ENCODE data around the gene TRAF3IP1.

Gene TRAF3IP1

DNA sequence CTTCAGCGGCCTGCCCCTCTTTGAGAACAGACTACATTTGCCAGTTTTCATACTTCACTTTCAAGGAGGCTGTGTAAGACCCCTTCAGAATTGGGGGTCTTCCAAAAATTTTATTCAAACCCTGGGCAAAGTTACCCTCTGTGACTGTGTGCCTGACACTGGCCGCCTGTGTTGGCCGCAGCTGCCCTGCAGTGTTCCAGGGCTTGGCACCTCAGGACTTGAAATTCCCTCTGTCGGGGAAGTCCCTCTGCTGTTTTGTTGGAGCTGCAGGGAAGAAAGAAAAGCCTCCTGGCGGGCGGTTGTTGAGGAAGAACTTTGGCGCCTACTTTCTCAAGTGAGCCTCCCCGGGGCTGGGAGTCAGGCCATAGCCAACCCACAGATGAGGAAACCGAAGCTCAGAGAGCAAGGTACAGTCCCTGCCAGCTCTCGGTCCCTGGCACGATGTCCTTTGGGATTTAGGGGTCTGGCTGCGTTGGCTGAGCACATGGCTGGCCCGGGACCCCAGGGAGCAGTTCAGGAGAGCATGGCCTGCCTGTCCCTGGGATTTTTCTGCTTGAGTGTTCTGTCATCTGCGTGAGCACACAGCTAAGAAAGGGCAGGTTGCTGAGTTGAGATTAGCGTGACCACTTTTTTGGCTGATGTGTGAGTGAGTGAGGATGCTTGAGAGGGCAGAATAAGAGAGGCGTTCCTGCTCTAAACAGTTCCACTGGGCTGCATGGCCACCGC lies 88.5 kb downstream of the TRAF3IP1 start:
- DNase-seq (ENCODE audit: low read depth in 2 of 2) = no peak

DNA sequence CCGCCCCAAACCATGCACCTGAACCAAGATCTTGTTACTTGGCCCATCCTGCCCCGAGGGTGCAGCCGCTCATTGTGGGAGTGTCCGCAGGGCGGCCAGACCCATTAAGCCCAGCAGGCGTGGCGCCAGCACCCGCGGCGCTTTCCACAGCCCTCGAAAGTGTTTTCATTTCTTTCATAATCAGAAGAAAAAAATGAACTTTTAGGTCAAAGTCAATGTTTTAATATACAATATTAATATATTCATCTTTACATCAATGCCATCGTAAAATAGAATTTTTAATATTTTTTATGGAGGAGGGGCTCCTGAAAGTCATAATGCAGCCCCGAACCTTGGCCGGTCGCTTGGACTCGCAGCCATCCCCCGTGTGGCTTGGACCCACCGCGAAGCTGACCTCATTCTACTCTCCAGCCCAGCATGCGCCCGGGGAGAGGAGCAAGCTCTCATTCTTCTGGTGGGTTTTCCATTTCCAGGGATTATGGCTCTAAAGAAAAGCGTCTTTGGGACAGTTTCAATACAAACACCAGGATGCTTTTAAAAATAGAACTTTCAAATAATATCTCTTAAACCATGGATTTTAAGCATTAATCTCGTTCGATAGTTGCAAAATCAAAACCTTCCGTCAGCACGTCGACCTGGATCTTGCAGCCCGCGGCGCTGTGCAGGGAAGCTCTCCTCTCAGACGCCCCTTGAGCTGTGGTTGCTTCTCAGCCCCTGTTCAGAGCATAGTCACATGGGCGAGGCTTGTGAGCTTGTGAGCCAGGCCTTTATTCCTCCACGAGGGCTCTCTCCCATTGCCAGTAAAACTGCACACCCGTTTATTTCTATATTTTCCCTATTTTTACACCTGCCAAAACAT lies 89.3 kb downstream of the TRAF3IP1 start:
- no peak for DNase-seq (ENCODE audit: low read depth in 2 of 2)

DNA sequence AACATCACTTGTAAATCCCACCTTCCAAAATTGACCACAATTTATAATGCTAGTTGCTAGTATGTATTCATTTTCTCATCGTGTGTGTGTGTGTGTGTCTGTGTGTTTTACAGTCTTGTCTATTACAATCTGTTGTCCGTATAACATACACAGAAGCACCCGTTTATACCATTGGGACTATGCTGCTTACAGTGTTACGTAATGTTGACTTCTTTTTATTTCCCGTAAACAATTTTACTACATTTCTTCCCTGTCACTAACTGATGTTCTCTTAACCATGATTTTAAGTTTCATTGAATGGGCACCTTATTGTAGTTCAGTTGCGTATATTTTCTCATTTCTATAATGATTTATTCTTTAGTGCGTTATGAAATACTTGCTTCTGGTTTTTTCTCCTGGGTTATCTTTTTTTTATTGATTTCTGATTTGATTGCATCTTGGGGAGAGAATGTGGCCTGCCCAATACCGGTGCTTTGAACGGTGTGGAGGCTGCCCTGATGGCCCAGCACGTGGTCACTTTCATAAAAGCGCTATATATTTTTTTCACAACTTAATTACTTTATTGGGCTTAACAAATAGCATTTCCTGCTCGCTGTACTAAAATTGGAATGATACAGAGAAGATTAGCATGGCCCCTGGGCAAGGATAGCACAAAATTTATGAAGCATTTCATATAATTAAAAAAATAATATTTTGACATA lies 91.9 kb downstream of the TRAF3IP1 start:
- no peak for DNase-seq (ENCODE audit: low read depth in 2 of 2)

DNA sequence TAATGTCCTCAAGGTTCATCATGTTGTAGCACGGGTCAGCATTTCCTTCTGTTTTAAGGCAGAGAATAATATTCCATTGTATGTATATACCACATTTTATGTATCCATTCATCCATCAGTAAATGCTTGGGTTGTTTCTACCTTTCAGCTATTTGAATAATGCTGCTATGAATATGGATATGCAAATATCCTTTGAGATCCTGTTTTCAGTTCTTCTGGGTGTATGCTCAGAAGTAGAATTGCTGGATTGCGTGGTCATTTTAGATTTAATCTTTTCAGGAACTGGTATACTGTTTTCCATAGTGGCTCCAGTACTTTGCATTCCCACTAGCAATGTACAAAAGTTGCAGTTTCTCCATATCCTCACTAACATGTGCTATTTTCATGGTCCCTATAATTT lies 93.0 kb downstream of the TRAF3IP1 start:
- no peak for DNase-seq (ENCODE audit: low read depth in 2 of 2)

DNA sequence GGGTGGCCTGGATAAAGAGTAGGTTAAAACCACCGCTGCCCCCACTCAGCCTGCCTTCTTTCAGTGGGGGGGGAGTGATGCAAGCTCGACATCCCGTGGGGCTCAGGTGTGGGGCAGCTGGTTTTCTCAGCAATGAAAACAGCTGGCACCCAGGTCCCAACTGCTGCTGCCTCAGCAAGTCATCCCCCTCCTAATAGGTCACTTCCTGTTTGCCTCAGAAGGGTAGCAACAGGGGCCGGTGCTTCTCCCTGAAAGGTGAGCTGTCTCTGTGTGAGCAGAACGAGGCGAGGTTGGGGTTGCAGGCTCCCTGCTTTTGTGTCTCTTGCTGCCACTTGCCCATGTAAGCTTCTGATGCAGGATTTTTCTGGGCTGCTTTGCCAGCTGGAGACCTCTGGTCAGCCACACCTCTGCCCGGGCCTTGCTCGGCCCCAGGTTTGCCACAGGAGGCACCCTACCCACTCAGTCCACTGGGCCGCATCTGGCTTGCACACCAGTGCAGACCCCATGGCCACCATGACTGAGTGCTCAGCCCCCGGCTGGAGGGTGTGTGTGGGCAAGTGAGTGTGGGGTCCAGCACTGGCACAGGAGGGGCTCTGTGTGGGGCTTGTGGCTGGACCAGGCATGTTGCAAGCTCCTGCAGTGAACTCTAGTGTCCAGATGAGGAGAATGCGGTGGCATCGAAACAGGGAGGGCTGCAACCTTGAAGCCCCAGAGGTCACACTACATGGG lies 94.9 kb downstream of the TRAF3IP1 start:
- no peak for DNase-seq (ENCODE audit: low read depth in 2 of 2)

DNA sequence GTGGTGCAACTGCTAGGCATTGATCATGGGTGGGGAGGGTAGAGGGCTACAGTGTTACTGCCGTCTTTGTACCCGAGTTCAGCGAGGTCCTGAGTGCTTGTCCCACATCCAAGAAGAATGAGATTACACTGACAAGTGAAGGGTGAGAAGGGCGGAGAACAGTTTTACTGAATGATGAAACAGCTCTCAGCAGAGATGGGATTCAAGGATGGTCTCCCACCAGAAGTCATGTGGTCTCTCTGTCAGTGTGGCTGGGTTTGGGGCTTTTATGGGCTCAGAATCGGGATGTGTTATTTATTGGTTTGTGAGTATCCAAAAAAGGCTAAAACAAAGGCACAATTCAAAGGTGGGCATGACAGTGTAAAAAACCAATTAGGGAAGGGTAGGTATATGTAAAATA lies 95.6 kb downstream of the TRAF3IP1 start:
- no peak for DNase-seq (ENCODE audit: low read depth in 2 of 2)

DNA sequence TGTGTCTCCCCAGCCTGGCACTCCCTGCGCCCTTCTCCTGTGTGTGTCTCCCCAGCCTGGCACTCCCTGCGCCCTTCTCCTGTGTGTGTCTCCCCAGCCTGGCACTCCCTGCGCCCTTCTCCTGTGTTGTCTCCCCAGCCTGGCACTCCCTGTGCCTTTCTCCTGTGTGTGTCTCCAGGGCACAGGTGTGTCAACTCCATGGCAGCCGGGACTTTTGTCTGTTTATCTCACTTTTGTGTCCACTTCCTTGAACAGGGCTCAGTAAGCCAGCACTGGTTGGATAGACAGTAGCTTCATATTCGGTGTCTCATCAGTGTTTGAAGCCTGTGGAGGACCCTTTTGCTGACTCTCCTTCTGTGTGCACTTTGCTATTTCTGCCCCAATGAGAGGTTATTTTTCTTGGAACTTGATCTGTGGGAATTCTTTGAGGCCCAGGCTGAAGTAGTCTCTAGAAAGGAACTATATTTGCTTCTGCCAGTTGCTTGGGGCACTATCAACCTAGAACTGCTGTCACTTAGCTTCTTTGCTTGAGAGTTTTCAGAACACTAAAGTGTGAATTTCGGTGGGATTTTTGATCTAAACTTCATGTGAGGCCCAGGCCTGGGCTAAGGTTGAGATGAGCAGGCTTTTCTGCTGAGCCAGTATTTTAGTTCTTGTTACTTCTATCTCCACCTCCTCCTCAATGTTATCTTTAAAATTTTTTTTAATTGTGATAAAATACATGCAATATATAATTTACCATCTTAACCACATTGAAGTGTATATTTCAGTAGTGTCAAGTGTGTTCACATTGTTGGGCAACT lies 98.1 kb downstream of the TRAF3IP1 start:
- no peak for DNase-seq (ENCODE audit: low read depth in 2 of 2)

DNA sequence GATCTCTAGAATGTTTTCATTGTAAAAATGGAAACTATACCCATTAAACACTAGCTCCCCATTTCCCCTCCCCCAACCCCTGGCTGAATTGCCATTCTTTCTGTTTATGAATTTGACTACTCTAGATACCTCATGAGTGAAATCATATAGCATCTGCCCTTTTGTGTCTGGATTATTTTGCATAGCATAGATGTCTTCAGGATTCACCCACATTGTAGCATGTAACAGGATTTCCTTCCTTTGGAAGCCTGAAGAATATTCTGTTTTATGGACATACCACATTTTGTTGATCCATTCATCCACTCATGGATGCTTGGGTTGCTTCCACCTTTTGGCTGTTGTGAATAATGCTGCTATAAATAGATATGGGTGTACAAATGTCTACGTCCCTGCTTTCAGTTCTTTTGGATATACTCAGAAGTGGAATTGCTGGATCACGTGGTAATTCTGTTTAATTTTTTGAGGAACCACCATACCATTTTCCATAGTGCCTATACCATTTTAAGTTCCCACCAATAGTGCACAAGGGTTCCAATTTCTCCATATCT lies 98.8 kb downstream of the TRAF3IP1 start:
- no peak for DNase-seq (ENCODE audit: low read depth in 2 of 2)

DNA sequence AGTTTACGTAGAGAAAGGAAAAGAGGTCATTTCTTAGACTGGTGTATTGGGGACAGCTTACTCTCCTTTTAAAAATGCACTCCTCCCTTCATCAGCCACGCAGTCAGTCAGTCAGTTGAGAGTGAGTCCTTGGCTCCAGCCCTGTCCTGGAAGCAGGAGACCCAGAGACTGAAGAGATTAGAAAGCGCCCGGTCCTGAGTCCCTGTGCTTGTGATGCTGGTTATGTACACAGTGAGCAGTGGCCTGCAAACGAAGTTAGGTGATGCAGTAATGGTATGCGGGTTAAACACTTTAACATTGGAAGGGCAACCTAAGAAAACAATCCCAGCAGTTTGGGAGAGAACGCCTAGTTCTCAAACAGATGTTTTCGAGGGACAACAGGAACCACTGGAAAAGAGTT lies 100.1 kb downstream of the TRAF3IP1 start:
- DNase-seq (ENCODE audit: low read depth in 2 of 2) = no peak

DNA sequence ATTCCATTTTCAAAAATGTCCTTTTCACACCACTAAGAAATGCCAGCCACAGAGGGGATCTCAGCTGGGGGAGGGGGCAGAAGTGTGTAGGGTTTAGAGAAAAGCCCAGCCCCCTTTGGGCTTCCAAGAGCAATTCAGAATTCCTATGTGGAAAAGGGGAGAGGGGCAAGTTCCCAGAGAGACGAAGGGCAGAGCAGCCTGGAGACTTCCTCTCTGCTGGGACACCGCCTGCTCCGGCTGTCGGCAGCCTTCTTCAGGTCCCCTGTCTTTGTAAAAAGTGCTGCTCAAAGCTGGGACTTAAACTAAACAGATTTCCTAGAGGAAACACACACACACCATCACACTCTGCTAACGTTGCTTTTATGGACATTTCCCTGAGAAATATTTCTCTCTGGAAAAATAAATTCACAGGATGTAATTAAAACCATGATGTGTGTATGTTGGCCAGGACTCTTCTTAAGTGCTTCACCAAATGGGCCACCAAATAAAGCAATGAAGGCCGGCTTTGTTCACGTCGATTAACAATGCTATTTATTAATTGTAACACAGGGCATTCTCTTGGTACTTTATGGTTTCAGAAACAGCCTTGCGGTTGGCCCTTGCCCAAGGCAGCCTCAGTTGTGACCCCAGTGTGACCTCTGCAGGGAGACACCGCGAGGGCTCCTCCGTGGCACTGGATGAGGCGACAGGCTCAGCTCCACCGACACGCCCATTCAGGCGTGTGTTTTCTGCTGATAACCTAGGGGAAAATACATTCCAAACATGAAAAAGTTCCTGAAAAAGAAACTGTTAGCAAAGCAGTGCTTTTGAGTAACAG lies 100.8 kb downstream of the TRAF3IP1 start:
- DNase-seq (ENCODE audit: low read depth in 2 of 2) = no peak

DNA sequence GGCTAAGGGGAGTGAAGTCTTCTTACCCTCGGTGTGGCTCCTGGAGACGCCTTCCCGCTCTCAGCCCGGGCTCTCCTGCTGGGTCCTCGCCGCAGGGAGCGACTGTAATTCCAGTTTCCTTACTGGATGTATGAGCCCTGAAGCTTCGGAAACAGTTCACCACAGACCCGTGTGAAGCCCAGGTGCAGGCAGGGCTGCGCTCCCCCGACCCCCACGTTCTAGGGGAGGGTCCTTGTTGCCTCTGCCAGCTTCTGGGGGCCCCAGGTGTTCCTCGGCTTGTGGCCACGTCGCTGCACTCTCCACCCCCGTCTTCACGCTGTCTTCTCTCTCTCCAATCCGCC lies 101.3 kb downstream of the TRAF3IP1 start:
- no peak for DNase-seq (ENCODE audit: low read depth in 2 of 2)

DNA sequence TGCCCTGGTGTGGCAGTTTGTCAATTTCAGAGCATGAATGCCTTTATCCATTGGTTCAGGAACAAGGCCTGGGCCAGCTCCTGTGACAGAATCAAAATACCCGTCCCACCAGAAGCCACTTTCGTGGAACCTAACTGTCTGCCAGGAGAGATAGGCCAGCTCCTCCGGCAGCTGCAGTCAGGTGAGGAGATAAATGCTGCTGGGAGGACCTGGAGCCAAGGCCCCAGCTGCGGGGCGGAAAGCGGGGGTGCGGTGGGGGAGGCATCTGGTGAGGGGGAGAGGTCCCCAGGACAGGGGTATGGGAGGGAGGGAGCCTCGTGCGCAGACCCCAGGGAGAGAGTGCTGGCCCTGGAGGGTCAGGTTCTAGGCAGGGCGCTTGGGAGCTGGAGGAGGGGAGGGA lies 102.0 kb downstream of the TRAF3IP1 start:
- no peak for DNase-seq (ENCODE audit: low read depth in 2 of 2)

DNA sequence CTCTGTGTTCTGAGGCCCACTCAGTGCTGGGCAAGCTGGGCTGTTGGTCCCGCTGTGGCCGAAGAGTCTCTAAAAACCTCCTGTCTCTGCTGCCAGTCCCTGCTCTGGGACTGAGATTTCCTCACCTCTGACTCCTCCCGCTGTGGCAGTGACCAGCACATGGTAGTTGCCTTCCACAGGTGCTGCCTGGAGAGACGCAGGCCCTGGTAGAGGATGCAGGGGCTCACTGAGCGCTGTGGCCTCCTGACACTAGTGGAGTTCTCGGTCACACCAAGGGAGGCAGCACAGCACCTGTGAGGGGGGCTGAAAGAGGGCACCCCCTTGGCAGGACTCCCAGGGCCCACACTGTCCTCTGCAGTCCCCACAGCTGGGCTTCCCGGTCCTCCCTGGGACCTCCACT lies 102.6 kb downstream of the TRAF3IP1 start:
- DNase-seq (ENCODE audit: low read depth in 2 of 2) = no peak

DNA sequence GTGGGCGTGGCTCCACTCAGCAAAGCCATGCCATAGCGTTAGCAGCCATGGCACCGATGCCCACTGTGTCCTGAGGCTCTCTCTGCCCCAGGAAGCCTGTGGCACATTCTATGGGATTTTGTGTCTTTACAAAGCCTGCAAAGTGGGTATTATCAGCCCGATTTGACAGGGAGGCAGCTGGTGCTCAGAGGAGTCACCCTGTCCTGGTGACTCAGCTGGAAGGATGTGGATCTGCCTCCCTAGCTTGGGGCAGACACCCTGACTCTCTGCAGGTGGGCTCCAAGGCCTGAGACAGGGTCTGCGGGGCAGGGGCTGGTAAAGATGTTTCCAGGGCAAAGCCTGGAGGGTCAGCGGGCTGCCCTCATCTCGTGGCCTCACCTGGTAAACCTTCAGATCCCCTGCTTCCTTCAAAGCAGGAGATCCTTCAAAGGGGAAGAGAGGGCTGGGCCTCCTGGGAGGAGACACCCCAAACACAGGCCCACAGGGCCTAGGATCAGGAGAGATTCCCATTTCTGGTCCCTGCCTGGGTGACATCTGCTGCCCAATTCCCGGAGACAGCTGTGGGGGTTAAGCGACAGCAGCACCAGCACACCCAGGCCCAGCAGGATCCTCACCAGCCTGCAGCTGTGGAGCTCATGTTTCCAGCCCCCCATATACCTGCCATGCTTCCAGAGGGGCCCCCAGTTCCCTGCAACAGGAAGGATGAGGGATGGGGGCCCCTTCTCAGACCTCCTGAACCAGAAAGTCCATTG lies 103.4 kb downstream of the TRAF3IP1 start:
- DNase-seq (ENCODE audit: low read depth in 2 of 2) = no peak

DNA sequence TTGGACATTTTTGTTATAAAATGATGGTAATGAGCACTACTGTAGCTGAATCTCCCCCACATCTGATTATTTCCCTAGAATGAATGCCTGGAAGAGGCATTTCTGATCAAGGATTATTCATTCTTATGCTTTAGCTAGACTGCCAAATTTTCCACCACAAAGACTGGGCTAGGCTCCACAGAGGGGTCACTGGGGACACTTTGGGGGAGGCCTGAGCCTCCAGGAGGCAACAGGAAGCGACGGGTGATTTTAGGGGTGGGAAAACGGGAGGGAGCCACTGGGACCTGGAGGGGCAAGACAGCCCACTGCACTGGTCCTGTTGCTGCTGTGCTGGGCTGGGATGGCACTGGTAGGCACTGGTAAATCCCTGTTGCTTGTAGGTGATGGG lies 104.0 kb downstream of the TRAF3IP1 start:
- DNase-seq (ENCODE audit: low read depth in 2 of 2) = no peak

DNA sequence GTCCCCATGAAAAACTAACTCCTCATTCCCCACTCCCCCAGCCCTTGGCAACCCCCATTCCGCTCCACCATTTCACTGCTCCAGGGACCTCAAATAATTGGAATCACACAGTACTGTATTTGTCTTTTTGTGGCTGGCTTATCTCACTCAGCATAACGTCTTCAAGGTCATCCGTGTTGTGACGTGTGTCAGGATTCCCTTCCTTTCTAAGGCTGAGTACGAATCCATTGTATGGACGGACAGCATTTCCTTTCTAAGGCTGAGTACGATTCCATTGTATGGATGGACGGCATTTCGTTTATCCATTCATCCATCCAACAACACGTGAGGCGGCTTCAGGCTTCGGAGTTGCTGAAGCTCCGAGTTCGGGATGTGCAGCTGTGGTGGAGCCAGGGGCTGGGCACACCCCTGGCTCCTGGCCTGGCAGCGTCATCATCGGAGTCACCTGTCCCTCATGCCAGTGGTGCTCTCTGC lies 105.2 kb downstream of the TRAF3IP1 start:
- no peak for DNase-seq (ENCODE audit: low read depth in 2 of 2)

DNA sequence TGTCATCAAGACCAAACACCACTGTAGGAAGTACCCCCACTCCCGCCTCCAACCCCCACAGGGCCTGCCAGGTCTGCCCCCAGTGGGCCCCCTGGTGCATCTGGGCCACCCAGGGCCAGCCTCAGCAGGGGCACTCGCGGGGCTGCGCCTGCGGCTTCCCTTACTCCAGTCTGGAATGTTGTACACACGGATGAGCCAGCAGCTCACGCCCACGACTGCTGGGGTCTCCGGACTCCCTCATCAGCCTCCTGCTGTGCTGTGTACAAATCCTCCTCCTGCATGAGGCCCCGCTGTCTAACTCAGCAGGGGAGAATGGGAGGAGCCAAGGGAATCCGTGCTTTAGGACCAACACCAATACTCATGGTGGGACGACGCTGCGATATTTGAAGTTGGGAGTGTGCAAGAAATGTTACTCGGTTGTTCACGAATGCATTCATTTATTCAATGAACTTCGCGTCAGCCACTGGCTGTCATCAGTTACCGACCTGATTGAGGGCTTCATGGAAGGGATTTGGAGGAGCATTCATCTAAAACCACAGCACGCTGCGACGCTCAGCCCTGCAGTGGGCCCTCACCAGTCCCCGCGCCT lies 105.8 kb downstream of the TRAF3IP1 start:
- no peak for DNase-seq (ENCODE audit: low read depth in 2 of 2)

DNA sequence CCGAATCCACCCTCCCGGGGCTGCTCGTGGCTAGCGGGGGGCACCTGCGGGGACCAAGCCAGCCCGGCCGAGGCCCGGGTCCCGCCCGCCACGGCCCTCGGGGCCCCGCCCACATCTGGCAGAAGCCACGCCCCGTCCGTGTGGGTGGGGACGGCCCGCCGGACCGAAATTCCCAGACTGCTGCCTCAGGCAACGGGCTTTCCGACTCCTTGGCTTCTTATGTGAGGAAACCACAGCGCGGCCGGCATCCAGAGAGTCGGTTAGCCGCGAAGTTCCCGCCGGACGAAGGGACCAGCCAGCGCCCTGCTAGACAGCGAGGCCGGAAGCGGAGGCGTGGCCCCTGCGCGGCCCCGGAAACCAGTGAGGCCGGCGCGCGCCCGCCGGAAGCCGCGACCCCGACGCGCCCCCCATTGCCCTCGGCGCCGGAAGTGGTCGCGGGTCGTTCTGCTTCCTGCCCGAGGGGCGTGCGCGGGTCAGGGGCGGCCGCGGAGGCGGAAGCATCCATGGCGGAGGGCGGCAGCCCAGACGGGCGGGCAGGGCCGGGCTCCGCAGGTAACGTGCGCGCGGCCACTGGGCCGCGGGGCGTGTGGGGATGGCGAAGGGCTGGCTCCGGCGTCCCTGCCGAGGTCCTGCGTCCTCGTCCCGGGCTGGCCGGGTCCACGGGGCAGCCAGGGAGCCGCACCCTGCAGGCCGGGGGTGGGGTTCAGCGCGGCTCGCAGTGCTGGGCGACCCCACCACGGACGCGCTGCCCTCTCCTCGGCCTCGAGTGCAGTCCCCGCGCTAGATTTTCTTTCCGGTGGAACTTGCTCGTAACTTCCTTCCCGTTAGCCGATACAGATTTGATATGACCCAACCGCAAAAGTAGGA lies 106.5 kb downstream of the TRAF3IP1 start, which contains the start of gene ASB1:
ASB1 (plus strand) TSS at position 360 of the 867 bp plus-strand sequence; CDS start at position 504, 144 bp downstream.
- DNase-seq (ENCODE audit: low read depth in 2 of 2) = peak; percentile 61 to 77
